ENCODE data around the gene RNF152.

Gene RNF152

DNA sequence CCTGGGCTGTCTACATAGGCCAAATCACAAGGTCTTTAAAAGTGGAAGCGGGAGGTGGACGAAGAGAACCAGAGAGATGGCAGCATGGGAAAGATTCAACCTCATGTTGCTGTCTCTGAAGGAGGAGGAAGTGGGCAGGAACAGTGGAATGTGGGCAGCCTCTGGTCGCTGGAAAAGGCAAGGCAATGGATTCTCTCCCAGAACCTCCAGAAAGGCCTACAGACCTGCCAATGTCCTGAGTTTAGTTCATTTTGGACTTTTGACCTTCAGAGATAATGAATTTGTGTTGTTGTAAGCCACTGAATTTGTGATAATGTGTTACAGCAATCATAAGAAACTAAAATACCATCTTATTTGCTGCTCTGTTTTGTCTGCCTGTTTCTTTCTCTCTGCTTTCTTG is 122.5 kb downstream of the RNF152 start:
- H3K4me1 ChIP-seq (ENCODE audit: control insufficient read depth, low read length) = no peaks in the 10 kb centered on the region
- H3K4me2 ChIP-seq (ENCODE audit: low read length) = no peak overlapping the region

DNA sequence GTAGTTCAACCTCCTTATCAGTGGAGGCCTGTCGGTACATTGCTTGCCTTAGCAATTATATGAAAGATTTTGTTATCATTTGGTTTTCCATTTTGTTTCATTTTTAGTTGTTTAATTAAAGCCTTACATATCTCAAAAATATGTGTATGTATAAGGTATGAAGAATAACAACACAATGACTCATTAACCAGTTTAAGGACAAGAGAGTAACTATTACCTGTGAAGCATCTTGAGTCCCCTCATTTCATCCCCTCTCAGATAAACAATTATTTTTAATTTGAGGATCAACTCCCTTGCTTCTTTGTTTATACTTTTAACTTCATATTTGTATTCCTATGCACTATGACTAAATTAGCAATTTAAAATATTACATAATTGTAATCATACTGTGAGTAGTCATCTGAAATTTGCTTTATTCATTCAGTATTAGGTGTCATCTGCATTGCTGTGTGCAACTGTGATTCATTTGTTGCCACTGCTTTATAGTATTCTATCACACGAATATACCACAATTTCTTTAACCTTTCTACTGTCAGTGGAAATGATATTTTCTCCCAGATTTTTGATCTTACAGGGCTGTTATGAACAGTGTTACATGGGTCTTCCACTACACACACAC is 126.4 kb downstream of the RNF152 start:
- no peaks in the 10 kb centered on the region for H3K27me3 ChIP-seq (ENCODE audit: control insufficient read depth, low read length)
- H3K4me1 ChIP-seq (ENCODE audit: control insufficient read depth, low read length) = no peaks in the 10 kb centered on the region
- no peak overlapping the region for H3K27ac ChIP-seq (ENCODE audit: low read depth, low read length)
- H3K9me3 ChIP-seq (ENCODE audit: control insufficient read depth, insufficient read depth, low read length) = no peaks in the 10 kb centered on the region
- H3K9me2 ChIP-seq (replicated peaks; ENCODE audit: control insufficient read depth, low read length) = no peaks in the 10 kb centered on the region
- no peaks in the 10 kb centered on the region for H3K36me3 ChIP-seq (ENCODE audit: control insufficient read depth, low read length)
- no peak for TF ChIP-seq EZH2phosphoT487 (IDR thresholded peaks at IDR 0.05; ENCODE audit: borderline replicate concordance, low read length)
- TF ChIP-seq, protein P1, sequence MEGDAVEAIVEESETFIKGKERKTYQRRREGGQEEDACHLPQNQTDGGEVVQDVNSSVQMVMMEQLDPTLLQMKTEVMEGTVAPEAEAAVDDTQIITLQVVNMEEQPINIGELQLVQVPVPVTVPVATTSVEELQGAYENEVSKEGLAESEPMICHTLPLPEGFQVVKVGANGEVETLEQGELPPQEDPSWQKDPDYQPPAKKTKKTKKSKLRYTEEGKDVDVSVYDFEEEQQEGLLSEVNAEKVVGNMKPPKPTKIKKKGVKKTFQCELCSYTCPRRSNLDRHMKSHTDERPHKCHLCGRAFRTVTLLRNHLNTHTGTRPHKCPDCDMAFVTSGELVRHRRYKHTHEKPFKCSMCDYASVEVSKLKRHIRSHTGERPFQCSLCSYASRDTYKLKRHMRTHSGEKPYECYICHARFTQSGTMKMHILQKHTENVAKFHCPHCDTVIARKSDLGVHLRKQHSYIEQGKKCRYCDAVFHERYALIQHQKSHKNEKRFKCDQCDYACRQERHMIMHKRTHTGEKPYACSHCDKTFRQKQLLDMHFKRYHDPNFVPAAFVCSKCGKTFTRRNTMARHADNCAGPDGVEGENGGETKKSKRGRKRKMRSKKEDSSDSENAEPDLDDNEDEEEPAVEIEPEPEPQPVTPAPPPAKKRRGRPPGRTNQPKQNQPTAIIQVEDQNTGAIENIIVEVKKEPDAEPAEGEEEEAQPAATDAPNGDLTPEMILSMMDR (IDR thresholded peaks at IDR 0.05; ENCODE audit: low read depth, low read length, poor library complexity, severe bottlenecking) = no peak
- no peaks in the 10 kb centered on the region for H3K79me2 ChIP-seq (ENCODE audit: control insufficient read depth, low read length)
- no peaks in the 10 kb centered on the region for H4K20me1 ChIP-seq (ENCODE audit: control insufficient read depth, insufficient read depth, low read depth, low read length)
- H3K4me3 ChIP-seq (ENCODE audit: low read length) = no peak overlapping the region
- H3F3A ChIP-seq (ENCODE audit: control insufficient read depth, insufficient read depth) = no peaks in the 10 kb centered on the region
- H3K4me2 ChIP-seq (ENCODE audit: low read length) = no peak overlapping the region

More for the DNA sequence above, 122.5 kb downstream of the RNF152 start:
- no peaks in the 10 kb centered on the region for H4K20me1 ChIP-seq (ENCODE audit: control insufficient read depth, insufficient read depth, low read depth, low read length)
- H3K4me3 ChIP-seq (ENCODE audit: low read length) = no peak overlapping the region
- no peaks in the 10 kb centered on the region for H3K27me3 ChIP-seq (ENCODE audit: control insufficient read depth, low read length)
- H3K9me3 ChIP-seq (ENCODE audit: control insufficient read depth, insufficient read depth, low read length) = no peaks in the 10 kb centered on the region
- H3K79me2 ChIP-seq (ENCODE audit: control insufficient read depth, low read length) = no peaks in the 10 kb centered on the region
- H3K27ac ChIP-seq (ENCODE audit: low read depth, low read length) = no peak overlapping the region
- H3K9me2 ChIP-seq (replicated peaks; ENCODE audit: control insufficient read depth, low read length) = no peaks in the 10 kb centered on the region
- no peaks in the 10 kb centered on the region for H3F3A ChIP-seq (ENCODE audit: control insufficient read depth, insufficient read depth)
- TF ChIP-seq, protein P1 (IDR thresholded peaks at IDR 0.05; ENCODE audit: low read depth, low read length, poor library complexity, severe bottlenecking) = no peak
- TF ChIP-seq EZH2phosphoT487 (IDR thresholded peaks at IDR 0.05; ENCODE audit: borderline replicate concordance, low read length) = no peak
- no peaks in the 10 kb centered on the region for H3K36me3 ChIP-seq (ENCODE audit: control insufficient read depth, low read length)

DNA sequence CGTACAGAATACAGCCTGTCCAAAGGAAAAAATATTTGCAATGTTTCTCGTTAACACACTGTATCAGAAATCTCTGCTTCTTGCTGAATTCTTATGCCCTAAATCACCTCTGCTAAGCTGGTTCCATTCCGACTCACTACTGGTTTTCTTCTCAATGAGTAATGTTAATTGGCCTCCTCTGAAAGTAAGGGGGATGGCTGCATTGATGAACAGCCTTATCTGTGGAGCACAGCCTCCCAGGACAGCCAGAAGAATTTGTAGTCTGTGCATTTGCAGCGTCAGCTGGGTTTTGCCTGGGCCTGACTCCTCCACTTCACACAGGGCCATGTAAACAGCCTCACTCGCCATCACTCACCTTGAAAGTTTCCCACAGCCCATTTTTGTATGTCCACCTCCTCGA is 127.7 kb downstream of the RNF152 start:
- no peak overlapping the region for H3K27ac ChIP-seq (ENCODE audit: low read depth, low read length)

More for the DNA sequence above, 127.7 kb downstream of the RNF152 start:
- no peak overlapping the region for H3K4me3 ChIP-seq (ENCODE audit: low read length)
- no peaks in the 10 kb centered on the region for H3K9me2 ChIP-seq (replicated peaks; ENCODE audit: control insufficient read depth, low read length)
- no peaks in the 10 kb centered on the region for H3K9me3 ChIP-seq (ENCODE audit: control insufficient read depth, insufficient read depth, low read length)
- no peaks in the 10 kb centered on the region for H3F3A ChIP-seq (ENCODE audit: control insufficient read depth, insufficient read depth)
- H3K79me2 ChIP-seq (ENCODE audit: control insufficient read depth, low read length) = no peaks in the 10 kb centered on the region
- no peak overlapping the region for H3K4me2 ChIP-seq (ENCODE audit: low read length)
- no peaks in the 10 kb centered on the region for H3K27me3 ChIP-seq (ENCODE audit: control insufficient read depth, low read length)
- H4K20me1 ChIP-seq (ENCODE audit: control insufficient read depth, insufficient read depth, low read depth, low read length) = no peaks in the 10 kb centered on the region
- no peaks in the 10 kb centered on the region for H3K36me3 ChIP-seq (ENCODE audit: control insufficient read depth, low read length)
- TF ChIP-seq EZH2phosphoT487 (IDR thresholded peaks at IDR 0.05; ENCODE audit: borderline replicate concordance, low read length) = no peak
- TF ChIP-seq, protein P1 (IDR thresholded peaks at IDR 0.05; ENCODE audit: low read depth, low read length, poor library complexity, severe bottlenecking) = no peak
- no peaks in the 10 kb centered on the region for H3K4me1 ChIP-seq (ENCODE audit: control insufficient read depth, low read length)

Data from DOHH2 (cell line).